ENCODE results near the gene COBLL1.
A peak's percentile ranks its signal among the peaks of the same experiment; 100 is the strongest.

COBLL1 gene

GRCh38 chr2:164841719-164842623 lies at the start of gene COBLL1:
Gene COBLL1 (minus strand): TSS chr2:164841823. CDS start chr2:164841196, 627 bp downstream.
- no peaks in the 10 kb centered on the region for H3K9me3 ChIP-seq (ENCODE audit: control insufficient read depth, insufficient read depth, low read depth, low read length)
- H3K27ac ChIP-seq (ENCODE audit: low read depth, low read length), result 0 out of 2 replicates have a peak within 1 kb of the TSS, but pooled peaks have one; percentile 48
- H3K4me1 ChIP-seq (ENCODE audit: control insufficient read depth, insufficient read depth, low read length), result peaks cover 4% of the 10 kb centered on the region; the same call in 1 of the 2 replicates
- H3K4me3 ChIP-seq (ENCODE audit: low read depth, low read length), result peak within 1 kb of the TSS; percentile 89
- peak within 1 kb of the TSS; percentile 77 for H3K9ac ChIP-seq (ENCODE audit: low read length)
- no peaks in the 10 kb centered on the region for H3K36me3 ChIP-seq (ENCODE audit: control insufficient read depth, insufficient read depth, low read length)
- peaks cover 19% of the 10 kb centered on the region for H3K27me3 ChIP-seq (ENCODE audit: control insufficient read depth, insufficient read depth, low read length)

- no peaks in the 10 kb centered on the region for H3K9me3 ChIP-seq (ENCODE audit: control insufficient read depth, insufficient read depth, low read depth, low read length)
- no peaks in the 10 kb centered on the region for H3K36me3 ChIP-seq (ENCODE audit: control insufficient read depth, insufficient read depth, low read length)
- no peaks in the 10 kb centered on the region for H3K4me1 ChIP-seq (ENCODE audit: control insufficient read depth, insufficient read depth, low read length)
- H3K4me3 ChIP-seq (ENCODE audit: low read depth, low read length), result no peak overlapping the region
- no peak overlapping the region for H3K9ac ChIP-seq (ENCODE audit: low read length)
- H3K27ac ChIP-seq (ENCODE audit: low read depth, low read length), result no peak overlapping the region
- H3K27me3 ChIP-seq (ENCODE audit: control insufficient read depth, insufficient read depth, low read length), result no peaks in the 10 kb centered on the region
These were observed 48.9 kb upstream of the COBLL1 start for GRCh38 chr2:164890544-164890943.

- no peaks in the 10 kb centered on the region for H3K36me3 ChIP-seq (ENCODE audit: control insufficient read depth, insufficient read depth, low read length)
- no peaks in the 10 kb centered on the region for H3K9me3 ChIP-seq (ENCODE audit: control insufficient read depth, insufficient read depth, low read depth, low read length)
- H3K27ac ChIP-seq (ENCODE audit: low read depth, low read length), result no peak overlapping the region
- H3K4me3 ChIP-seq (ENCODE audit: low read depth, low read length), result no peak overlapping the region
- no peaks in the 10 kb centered on the region for H3K4me1 ChIP-seq (ENCODE audit: control insufficient read depth, insufficient read depth, low read length)
- no peak overlapping the region for H3K9ac ChIP-seq (ENCODE audit: low read length)
- no peaks in the 10 kb centered on the region for H3K27me3 ChIP-seq (ENCODE audit: control insufficient read depth, insufficient read depth, low read length)
These were observed 47.0 kb upstream of the COBLL1 start for GRCh38 chr2:164888592-164888991.

GRCh38 chr2:164887434-164888144 lies 46.0 kb upstream of the COBLL1 start:
- Histone ChIP-seq H3K36me3 (ENCODE audit: control insufficient read depth, insufficient read depth, low read length) (no peaks in the 10 kb centered on the region), H3K9ac (ENCODE audit: low read length) (no peak overlapping the region), H3K4me1 (ENCODE audit: control insufficient read depth, insufficient read depth, low read length) (no peaks in the 10 kb centered on the region), H3K27me3 (ENCODE audit: control insufficient read depth, insufficient read depth, low read length) (no peaks in the 10 kb centered on the region), H3K4me3 (ENCODE audit: low read depth, low read length) (no peak overlapping the region), H3K27ac (ENCODE audit: low read depth, low read length) (no peak overlapping the region), H3K9me3 (ENCODE audit: control insufficient read depth, insufficient read depth, low read depth, low read length) (no peaks in the 10 kb centered on the region)

- H3K4me3 ChIP-seq (ENCODE audit: low read depth, low read length), result no peak overlapping the region
- H3K27me3 ChIP-seq (ENCODE audit: control insufficient read depth, insufficient read depth, low read length), result no peaks in the 10 kb centered on the region
- H3K9ac ChIP-seq (ENCODE audit: low read length), result no peak overlapping the region
- no peaks in the 10 kb centered on the region for H3K36me3 ChIP-seq (ENCODE audit: control insufficient read depth, insufficient read depth, low read length)
- no peak overlapping the region for H3K27ac ChIP-seq (ENCODE audit: low read depth, low read length)
- H3K4me1 ChIP-seq (ENCODE audit: control insufficient read depth, insufficient read depth, low read length), result peaks cover 5% of the 10 kb centered on the region; the same call in 1 of the 2 replicates
- H3K9me3 ChIP-seq (ENCODE audit: control insufficient read depth, insufficient read depth, low read depth, low read length), result no peaks in the 10 kb centered on the region
These were observed 40.7 kb upstream of the COBLL1 start for GRCh38 chr2:164882276-164882675.

GRCh38 chr2:164881524-164881923 lies 39.9 kb upstream of the COBLL1 start:
- H3K36me3 ChIP-seq (ENCODE audit: control insufficient read depth, insufficient read depth, low read length), result no peaks in the 10 kb centered on the region

GRCh38 chr2:164879901-164880535 lies 38.4 kb upstream of the COBLL1 start:
- peaks cover 5% of the 10 kb centered on the region; the same call in 1 of the 2 replicates for H3K4me1 ChIP-seq (ENCODE audit: control insufficient read depth, insufficient read depth, low read length)
- no peaks in the 10 kb centered on the region for H3K36me3 ChIP-seq (ENCODE audit: control insufficient read depth, insufficient read depth, low read length)
- no peak overlapping the region for H3K4me3 ChIP-seq (ENCODE audit: low read depth, low read length)
- H3K9me3 ChIP-seq (ENCODE audit: control insufficient read depth, insufficient read depth, low read depth, low read length), result no peaks in the 10 kb centered on the region
- H3K9ac ChIP-seq (ENCODE audit: low read length), result no peak overlapping the region
- no peak overlapping the region for H3K27ac ChIP-seq (ENCODE audit: low read depth, low read length)
- H3K27me3 ChIP-seq (ENCODE audit: control insufficient read depth, insufficient read depth, low read length), result no peaks in the 10 kb centered on the region

More at GRCh38 chr2:164881524-164881923, 39.9 kb upstream of the COBLL1 start:
- H3K27me3 ChIP-seq (ENCODE audit: control insufficient read depth, insufficient read depth, low read length), result no peaks in the 10 kb centered on the region
- H3K4me3 ChIP-seq (ENCODE audit: low read depth, low read length), result no peak overlapping the region
- no peak overlapping the region for H3K9ac ChIP-seq (ENCODE audit: low read length)
- H3K27ac ChIP-seq (ENCODE audit: low read depth, low read length), result no peak overlapping the region
- H3K4me1 ChIP-seq (ENCODE audit: control insufficient read depth, insufficient read depth, low read length), result peaks cover 5% of the 10 kb centered on the region; the same call in 1 of the 2 replicates
- no peaks in the 10 kb centered on the region for H3K9me3 ChIP-seq (ENCODE audit: control insufficient read depth, insufficient read depth, low read depth, low read length)

- Histone ChIP-seq H3K9ac (ENCODE audit: low read length) (no peak overlapping the region), H3K4me1 (ENCODE audit: control insufficient read depth, insufficient read depth, low read length) (peaks cover 5% of the 10 kb centered on the region; the same call in 1 of the 2 replicates), H3K4me3 (ENCODE audit: low read depth, low read length) (no peak overlapping the region), H3K27ac (ENCODE audit: low read depth, low read length) (no peak overlapping the region), H3K27me3 (ENCODE audit: control insufficient read depth, insufficient read depth, low read length) (no peaks in the 10 kb centered on the region), H3K9me3 (ENCODE audit: control insufficient read depth, insufficient read depth, low read depth, low read length) (no peaks in the 10 kb centered on the region), H3K36me3 (ENCODE audit: control insufficient read depth, insufficient read depth, low read length) (no peaks in the 10 kb centered on the region)
These were observed 36.3 kb upstream of the COBLL1 start for GRCh38 chr2:164877927-164878326.

- Histone ChIP-seq H3K27ac (ENCODE audit: low read depth, low read length) (no peak overlapping the region), H3K9me3 (ENCODE audit: control insufficient read depth, insufficient read depth, low read depth, low read length) (no peaks in the 10 kb centered on the region), H3K36me3 (ENCODE audit: control insufficient read depth, insufficient read depth, low read length) (no peaks in the 10 kb centered on the region), H3K9ac (ENCODE audit: low read length) (no peak overlapping the region), H3K27me3 (ENCODE audit: control insufficient read depth, insufficient read depth, low read length) (no peaks in the 10 kb centered on the region), H3K4me1 (ENCODE audit: control insufficient read depth, insufficient read depth, low read length) (peaks cover 5% of the 10 kb centered on the region; the same call in 1 of the 2 replicates), H3K4me3 (ENCODE audit: low read depth, low read length) (no peak overlapping the region)
These were observed 35.5 kb upstream of the COBLL1 start for GRCh38 chr2:164877169-164877568.

GRCh38 chr2:164875334-164876205 lies 33.9 kb upstream of the COBLL1 start:
- peaks cover 5% of the 10 kb centered on the region; the same call in 1 of the 2 replicates for H3K4me1 ChIP-seq (ENCODE audit: control insufficient read depth, insufficient read depth, low read length)
- H3K27me3 ChIP-seq (ENCODE audit: control insufficient read depth, insufficient read depth, low read length), result no peaks in the 10 kb centered on the region
- no peaks in the 10 kb centered on the region for H3K9me3 ChIP-seq (ENCODE audit: control insufficient read depth, insufficient read depth, low read depth, low read length)
- H3K9ac ChIP-seq (ENCODE audit: low read length), result no peak overlapping the region
- H3K36me3 ChIP-seq (ENCODE audit: control insufficient read depth, insufficient read depth, low read length), result no peaks in the 10 kb centered on the region
- no peak overlapping the region for H3K27ac ChIP-seq (ENCODE audit: low read depth, low read length)
- no peak overlapping the region for H3K4me3 ChIP-seq (ENCODE audit: low read depth, low read length)
